Inflammatory macrophage treated with lipopolysaccharide for 1 hour (primary cell): ENCODE measurements around the gene SLC37A1.
"Not testable (repeated sequence)": the region's sequence is repeated elsewhere in the genome, so short reads cannot be mapped to it uniquely, and the experiment has no call there.

Experiments used
- DNase-seq, 2 donors: peaks; one replicate each; pipeline ENCODE4 v3.0.0-alpha.2; 2020 to 2022

Gene SLC37A1

DNA sequence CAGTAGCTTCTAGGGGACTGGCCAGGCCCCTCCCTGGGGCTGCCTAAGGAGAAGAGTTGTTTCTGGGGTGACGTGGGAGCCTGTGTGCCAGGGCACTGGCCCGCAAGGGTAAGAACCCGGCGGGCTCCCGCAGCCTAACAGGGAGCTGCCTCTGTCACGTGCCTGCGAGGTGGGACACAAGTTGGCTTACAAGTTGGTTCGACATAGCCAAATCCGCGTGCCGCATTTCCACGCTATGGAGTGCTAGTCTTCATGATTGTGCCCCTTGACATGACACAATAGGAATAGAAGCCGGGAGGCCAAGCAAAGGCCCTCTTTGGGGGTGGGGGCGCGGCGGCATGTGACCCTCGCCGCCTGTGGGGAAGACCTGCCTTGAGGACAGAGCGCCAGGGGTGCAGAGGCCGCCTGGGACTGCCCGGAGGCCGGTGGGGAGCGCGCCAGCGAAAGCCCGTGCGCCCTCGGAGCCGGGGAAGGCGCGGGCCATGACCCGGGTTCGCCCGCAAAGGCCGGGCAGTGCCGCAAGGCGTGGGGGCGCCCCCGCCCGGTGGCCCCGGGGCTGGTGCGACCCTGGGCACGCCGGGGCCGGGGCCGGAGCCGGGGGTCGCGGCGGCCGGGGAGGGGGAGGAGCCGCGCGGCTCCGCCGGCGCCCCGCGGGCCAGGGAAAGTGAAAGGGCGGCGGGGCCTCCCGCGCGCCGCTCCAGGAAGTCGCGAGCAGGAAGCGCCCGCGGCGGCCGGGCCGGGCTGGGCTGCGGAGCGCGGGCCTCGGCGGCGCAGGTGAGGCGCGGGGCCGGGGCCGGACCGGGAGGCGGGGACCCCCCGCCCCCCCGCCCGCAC is at the start of gene SLC37A1:
TSS of gene SLC37A1 (plus strand) at position 702 of the 834 bp plus-strand sequence. CDS start 4,603 bp downstream, outside the sequence.
- DNase-seq, result no peak

DNA sequence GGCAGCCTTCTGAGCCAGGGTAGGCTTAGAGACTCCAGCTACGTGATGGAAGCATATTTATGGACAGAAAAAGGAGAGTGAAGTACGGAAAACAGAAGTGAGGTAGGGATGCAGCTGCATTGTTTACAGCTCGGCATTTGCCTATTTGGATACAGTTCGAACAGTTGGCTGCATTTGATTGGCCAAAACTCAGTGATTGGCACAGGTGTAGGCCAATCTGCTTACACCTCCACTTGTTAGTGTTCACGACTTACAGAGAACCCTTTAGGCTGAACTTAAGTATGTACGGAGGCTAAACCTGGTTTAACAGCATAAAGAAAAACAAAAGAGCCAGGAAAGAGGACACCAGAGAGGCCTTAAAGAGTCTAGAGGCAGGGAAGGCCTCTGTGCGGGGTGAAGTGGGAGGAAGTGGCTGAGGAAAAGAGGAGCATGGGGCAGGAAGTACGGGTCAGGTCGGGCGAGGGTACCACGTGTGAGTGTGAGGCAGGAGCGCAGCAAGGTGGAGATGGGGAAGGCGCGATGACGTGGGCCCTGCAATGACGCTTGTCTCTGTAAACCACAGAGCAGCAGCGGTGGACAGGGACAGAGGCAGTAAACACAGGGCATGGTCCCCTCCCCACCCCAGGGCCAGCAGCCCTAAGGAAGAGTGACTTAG is 49.7 kb upstream of the SLC37A1 start:
- peak; percentile 55 to 79 for DNase-seq

DNA sequence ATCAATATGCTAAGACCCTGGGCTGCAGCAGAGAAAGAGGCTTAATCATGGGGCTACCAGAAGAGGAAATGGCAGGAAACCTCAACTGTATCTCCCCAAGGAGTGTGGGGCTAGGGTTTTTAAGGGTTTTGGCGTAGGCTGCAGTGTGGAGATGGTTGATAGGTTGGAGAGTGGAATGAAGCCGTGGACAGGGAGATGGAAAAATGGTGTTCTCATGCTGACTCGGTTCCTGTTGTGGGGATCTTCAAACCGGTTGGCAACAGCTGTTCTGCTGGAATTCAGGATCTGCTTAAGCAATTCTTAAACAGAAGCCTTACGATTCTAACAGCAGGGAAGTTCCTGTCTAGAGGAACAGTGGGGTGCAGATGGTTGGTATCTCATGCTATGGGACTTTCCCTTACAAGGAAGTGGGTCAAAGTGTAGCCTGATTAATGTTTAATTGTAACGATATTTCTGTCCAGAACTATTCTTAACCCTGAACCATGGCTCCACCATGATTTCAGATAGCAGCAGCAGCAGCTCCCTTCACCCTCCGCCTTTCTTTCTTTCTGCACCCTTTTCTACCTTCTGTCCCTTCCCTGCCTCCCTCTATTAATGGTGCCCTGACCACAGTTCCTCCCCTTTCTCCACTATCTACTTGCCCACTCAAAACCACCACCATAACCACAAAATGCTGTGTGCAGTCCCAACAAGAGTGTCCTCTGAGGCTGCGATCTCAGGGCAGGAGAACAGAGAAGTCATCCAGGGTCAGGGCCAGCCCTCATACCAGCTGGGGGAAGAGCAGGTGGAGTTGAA is 48.4 kb upstream of the SLC37A1 start:
- peak; percentile 66 to 87 for DNase-seq

DNA sequence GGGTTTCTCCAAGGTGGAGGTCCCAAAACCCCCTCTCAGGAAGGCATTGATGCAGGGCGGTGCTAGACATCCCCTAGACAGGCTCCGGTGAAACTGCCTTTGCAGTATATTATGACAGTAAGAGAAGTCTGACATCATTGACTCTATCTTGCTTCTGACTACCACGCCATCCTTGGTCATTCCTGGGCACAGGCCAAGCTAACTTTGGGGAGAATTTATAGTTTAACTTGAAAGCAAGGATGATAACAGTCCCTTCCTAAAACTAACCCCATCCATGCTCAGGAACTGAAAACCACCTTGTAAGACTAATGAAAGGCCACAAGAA is 47.9 kb upstream of the SLC37A1 start:
- no peak for DNase-seq

DNA sequence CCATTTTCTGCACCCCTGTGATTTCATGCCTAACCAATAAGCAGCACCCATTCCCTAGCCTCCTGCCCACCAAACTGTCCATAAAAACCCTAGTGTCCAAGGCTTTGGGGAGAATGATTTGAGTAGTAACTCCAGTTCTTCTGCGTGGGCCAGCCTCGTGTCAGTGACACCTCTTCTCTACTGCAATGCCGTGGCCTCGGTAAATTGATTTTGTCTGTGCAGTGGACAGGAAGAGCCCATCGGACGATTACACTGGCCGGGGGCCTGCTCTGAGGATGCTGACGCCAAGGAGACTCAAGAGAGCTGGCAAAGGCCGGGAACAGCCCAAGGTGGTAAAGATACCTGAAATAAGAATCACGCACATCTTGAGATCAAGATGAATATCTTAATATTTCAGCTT is 47.0 kb upstream of the SLC37A1 start:
- no peak for DNase-seq

DNA sequence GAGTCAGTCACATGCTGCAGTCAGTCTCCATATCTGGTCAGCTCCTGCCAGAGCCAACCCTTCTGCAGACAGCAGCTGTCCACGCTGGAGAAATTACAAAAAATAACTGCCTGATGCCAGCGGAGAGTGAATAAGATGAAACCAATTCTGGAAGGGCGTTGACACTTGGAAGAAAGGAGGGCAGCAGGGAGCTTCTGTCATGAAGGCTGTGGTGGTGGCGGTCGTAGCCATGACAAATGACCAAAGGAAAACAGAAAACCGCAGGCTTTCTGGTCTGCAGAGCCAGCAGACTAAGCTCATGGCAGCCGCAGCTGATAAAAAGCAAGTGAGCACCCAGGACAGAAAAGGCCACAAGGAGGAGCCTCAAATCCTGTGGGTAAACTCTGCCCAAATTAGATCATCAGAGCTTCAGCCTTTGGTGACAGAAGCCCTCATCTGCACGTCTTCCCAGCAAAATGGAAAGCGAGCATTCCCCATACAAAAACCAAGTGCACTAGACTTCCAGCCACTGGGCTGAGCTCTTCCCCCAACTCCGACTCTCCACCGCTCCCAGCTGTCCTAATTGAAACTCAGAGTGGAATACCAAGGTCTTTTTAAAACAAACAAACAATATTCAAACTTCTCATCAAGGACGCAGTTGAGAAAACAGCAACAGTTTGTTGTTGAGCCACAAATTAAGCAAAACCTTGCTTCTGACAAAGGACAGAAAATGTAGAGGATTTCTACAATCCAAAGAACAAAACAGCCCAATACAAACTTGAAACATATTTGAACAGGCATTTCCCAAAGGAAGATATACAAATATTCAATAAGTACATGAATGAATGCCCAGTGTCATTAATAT is 46.3 kb upstream of the SLC37A1 start:
- peak; percentile 61 to 65 for DNase-seq

DNA sequence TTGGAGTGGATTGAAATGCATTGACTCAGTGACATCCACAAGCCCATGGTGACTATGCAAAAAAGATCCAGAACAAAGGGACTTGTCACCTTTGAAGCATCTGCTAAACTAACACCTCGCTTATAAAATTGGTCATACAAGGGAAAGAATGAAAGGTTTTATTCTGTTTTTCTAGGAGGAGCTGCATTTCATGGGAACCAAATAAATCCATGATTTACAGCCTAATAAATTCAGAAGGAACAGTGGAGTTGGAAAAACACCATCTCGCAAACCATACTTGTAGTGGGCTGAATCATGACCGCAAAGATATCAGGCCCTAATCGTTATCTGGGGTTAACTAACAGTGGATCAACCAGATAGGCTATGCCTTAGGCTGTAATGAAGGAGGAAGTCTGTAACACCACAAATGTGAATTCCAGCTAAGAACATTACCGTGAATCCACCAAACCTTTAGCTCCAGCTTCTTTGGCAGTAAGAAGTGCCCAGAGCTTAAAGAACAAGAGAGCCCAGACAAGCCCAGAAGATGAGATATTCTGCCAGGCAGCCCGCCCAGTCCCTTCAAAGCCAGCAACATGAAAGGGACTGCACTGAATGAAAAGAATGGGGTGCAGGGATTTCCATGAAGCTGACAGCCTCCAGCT is 45.0 kb upstream of the SLC37A1 start:
- DNase-seq, result no peak

DNA sequence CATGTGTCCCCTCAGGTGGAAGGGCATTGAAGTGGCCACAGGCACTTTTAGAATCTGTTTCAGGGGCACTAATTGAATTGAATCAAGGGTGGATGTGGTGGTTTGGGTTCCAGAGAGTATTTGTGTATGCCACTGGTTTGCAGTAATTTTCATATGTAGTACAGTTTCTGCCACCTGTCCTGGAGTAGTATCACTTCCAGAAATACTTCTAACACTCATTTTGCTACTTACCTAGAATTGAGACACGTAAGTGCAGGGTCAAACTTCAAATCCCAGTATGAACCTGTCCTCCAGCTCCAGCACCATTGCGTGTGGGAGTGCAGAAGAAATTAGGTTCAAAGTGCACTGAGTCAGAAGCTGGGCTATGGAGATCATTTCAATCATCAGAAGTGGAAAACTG is 44.4 kb upstream of the SLC37A1 start:
- DNase-seq, result no peak

DNA sequence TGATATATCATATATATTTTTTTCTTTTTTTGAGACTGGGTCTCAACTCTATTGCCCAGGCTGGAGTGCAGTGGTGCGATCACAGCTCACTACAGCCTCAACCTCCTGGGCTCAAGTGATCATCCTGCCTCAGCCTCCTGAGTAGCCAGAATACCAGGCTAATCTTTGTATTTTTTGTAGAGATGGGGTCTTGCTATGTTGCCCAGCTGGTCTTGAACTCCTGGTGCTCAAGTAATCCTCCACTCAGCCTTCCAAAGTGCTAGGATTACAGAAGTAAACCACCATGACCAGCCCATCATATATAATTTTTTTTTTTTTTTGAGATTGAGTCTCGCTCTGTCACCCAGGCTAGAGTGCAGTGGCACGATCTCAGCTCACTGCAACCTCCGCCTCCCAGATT is 43.9 kb upstream of the SLC37A1 start:
- DNase-seq, result not testable (repeated sequence)

DNA sequence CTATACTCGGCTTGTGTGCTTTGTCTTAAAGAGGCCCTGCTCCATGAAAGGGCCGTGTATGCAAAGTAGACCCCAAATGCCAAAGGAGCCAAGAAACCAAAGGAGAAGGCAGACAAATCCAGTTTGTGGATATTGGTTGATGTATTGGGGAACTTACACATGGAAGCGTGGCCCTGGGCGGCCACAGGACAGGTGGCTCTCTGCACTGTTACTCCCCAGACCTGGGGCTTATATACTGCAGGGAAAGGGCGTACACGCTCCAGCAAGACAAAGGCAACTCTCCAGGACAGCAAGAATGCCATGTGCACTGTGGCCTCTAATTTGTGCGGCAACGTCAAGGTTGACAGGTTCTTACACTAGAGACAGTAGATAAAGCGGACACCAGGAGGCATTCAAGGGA is 42.4 kb upstream of the SLC37A1 start:
- DNase-seq, result no peak

DNA sequence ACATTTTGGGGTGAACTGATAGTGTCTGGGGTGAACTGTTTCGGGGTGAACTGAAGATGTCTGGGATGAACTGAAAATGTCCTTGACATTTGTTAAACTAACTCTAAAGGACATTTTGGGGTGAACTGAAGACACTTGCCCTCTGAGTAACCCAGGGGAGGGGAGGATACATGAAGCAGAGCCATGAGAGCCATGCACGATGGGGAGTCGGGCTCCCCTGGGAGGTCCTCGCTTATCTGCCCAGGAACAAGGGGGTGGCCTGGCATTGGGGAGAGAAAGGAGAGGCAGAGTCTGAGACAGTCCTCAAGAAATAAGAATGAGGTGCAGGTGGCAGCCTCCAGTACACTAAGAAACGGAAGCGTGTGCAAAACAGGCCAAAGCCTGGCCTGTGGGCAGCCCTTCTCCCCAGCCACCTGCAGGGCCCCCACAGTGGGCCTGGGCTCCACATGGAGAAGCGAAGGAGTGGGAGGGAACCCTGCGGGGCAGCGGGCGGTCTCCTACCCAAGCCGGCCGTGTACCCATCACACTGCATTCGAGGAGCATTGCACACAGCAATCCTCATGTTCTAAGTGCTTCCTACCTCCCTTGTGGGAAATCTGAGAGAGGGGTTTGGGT is 41.8 kb upstream of the SLC37A1 start:
- DNase-seq, result no peak

DNA sequence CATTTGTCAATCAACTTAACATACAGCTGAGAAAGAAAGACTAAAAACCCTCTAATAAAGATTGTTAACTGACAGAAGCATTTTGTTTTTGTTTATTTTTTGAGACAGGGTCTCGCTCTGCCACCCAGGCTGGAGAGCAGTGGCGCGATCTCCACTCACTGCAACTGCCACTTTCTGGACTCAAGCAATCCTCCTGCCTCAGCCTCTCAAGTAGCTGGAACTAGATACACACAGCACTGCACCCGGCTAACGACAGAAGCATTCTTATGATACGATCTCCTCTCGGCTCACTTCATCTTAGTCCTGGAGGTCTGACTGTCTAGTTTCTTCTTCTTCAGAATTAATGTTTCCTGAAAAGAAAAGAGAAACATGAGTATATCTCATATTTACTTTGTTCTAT is 41.1 kb upstream of the SLC37A1 start:
- DNase-seq, result no peak

DNA sequence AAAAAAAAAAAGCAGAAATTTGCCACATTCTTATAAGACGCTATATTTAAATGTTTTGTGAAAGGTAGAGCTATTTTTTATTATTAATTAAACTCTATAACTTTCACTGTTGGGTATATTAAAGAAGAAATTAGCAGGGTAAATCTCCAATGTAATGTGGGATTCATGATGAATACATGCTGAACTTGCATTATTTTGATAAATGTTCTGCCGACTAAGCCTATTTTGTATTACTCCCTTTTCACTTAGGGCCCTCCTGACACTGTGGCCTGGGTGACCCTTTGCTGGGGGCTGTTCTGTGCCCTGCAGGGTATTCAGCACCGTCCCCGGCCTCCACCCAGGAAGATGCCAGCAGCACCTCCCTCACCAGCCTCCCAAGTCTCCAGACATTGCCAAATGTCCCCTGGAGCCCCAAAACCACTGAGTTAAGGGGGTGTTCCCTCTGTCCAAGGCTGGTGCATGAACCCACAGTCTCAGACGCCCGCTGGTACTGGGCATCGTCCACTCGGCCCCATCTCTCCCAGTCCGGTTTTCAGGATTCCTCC is 40.1 kb upstream of the SLC37A1 start:
- DNase-seq, result no peak

DNA sequence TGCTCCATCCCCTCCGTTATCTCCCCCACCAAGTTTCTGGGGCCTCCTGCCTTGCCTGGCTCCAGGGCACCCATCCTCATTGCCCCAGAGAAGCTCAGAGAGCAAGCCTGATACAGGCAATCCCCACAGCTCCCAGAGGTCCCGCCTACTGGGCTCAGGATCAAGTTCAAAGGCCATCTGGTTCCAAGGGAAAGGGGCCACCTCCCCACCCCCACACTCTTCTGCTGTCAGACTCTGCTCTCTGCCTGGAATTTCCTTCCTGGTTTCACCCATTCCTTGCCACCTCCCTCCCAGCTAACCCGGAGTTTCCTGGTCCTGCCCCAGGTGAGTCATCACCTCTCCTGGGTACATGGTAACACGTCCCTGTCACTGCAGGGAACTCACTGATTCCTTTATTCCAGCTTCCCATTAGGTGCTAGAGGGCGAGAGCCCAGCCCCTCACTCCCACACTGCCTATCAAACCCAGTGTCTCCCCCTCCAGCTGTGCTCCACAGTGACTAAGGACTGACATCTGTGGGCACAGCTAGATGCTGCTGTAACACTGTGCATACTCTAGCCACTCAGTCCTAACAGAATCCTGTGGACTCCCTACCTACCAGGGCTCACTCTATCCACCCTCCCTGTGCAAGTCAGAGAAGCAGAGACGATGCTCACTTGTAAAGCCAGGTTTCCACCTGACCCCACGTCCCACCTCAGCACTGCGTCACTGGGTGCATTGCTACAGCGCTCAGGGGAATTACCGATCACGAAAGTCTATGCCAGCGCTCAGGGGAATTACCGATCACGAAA is 39.4 kb upstream of the SLC37A1 start:
- peak in 1 of 2 donors; percentile 64 for DNase-seq

DNA sequence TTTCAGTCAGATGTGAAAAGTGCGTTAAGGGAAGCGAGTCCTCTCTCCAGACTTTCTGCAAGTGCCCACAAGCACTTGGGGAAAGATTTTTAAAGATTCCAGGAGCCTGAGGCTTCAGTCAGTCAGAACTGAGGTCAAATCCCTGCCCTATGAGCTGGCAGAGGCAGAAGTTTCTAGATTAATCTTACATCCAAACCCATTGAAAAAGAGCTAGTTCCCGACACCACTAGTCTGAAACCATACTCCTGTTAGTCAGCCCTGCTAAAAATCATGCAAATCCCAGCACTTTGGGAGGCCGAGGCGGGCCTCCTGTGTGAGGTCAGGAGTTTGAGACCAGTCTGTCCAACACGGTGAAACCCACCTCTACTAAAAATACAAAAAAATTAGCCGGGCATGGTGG is 38.6 kb upstream of the SLC37A1 start:
- DNase-seq, result no peak

DNA sequence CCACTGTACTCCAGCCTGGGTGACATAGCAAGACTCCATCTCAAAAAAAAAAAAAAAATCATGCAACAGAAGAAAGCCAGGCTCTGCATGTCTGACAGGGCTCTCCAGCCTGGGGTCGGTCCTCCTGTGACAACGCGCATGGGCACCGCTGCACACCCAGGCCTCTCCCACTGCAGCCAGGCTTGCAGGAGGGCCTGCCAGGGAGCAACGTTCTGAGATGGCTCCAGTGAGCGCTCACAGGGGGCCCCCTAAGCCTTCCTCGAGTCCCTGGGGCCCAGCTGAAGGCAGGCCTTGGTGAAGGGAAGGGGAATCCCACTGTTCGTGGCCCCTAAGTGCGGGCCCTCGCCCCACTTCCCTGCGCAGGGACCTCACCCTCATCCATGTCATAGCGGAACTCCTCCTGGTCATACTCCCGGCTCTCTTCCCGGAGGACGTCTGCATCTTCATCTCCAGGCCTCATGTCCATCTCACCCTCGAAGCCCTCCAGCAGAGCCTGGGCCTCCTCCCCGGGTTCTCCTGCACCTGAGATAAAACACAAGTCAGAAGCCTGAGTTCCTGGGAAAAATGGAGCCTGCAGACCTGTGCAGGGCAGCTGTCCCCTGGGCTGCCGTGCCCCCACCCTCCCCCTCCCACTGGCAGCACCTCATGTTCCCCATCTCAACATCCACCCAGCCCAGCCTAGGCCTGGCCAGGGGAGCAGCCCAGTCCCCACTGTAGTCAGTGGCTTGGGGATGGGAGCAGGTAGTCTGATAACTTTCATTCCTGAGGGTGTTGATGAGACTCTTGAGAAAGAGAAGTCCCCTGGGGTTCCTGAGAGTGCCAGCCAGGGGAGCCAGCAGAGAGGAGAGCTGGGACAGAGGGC is 37.9 kb upstream of the SLC37A1 start:
- no peak for DNase-seq

DNA sequence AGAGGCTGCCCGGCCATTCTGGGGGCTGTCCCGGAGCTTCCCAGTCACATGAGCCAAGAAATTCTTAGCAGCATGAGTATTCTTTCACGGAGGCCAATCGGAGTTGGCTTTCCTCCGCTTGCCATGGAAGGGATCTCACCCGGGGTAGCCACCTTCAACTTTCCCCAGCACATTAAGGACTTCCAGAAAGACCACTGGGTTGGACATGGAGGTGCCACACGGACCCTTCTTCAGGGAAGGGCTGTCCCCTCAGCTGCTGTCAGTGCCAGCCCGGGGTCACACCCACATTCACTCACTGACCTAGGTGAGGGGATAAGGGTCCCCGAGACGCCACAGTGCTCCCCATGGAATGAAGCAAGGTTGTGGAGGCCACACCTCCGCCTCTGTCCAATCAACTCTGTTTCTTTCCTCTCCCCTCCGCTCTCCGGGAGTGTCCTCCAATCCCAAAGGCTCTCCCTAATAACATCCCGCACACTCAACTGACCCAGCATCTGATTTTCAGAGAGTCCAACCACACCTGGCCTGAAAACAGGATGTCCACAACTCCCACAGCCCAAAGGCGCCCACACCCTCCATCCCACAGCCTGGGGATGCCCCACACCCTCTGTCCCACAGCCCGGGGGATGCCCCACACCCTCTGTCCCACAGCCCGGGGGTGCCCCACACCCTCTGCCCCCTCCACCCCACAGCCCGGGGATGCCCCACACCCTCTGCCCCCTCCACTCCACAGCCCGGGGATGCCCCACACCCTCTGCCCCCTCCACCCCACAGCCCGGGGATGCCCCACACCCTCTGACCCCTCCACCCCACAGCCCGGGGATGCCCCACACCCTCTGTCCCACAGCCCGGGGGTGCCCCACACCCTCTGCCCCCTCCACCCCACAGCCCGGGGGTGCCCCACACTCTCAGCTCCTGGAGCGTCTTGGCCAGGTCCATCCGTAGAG is 37.0 kb upstream of the SLC37A1 start:
- DNase-seq, result no peak

DNA sequence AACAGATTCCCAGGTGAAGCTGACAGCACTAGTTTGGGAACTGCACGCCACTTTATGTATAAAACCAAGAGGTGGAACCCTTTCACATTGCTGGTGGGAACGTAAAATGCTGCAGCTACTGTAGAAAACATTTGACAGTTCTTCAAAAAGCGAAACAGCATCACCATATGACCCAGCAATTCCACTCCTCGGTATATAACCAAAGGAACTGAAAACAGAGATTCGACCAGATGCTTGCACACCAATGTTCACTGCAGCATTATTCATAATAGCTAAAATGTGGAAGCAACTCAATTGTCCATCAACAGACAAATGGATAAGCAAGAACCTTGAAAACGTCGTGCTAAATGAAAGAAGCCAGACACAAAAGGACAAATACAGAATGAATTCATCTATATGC is 35.1 kb upstream of the SLC37A1 start:
- no peak for DNase-seq
